ENCODE data around the gene TAS2R30. TPM values are rescaled to one million over a fixed set of nuclear protein-coding genes. Genes with fewer than 3 reads are reported as not detected.

The TAS2R30 gene
- not detected for polyA plus RNA-seq (ENCODE audit: low read depth in 6 of 6)

- no peaks in the 10 kb centered on the region for H3K9me3 Mint-ChIP-seq
- DNase-seq: no peak
- no peak for ATAC-seq (ENCODE audit: low read depth in 2 of 2)
- no peaks in the 10 kb centered on the region for H3K27me3 Mint-ChIP-seq
- H3K27ac Mint-ChIP-seq: peak within 1 kb of the TSS in 1 of 6 donors; percentile 2
- no peak within 1 kb of the TSS for H3K4me3 Mint-ChIP-seq
- peaks cover 9 to 29% (median 25%) of the 10 kb centered on the region in 3 donors for H3K4me1 Mint-ChIP-seq
- peaks cover 0 to 23% of the 10 kb centered on the region in 2 donors for H3K36me3 Mint-ChIP-seq
Observed at GRCh38 chr12:11134305-11134704, at the start of gene TAS2R30. Gene TAS2R30, minus strand, starts transcription at chr12:11134644. Its CDS starts 400 bp downstream, at chr12:11134244.

- no peaks in the 10 kb centered on the region for H3K36me3 Mint-ChIP-seq
- no peaks in the 10 kb centered on the region for H3K9me3 Mint-ChIP-seq
- H3K27ac Mint-ChIP-seq: no peak overlapping the region
- no peak for ATAC-seq (ENCODE audit: low read depth in 2 of 2)
- no peak overlapping the region for H3K4me3 Mint-ChIP-seq
- no peaks in the 10 kb centered on the region for H3K27me3 Mint-ChIP-seq
- no peaks in the 10 kb centered on the region for H3K4me1 Mint-ChIP-seq
- no peak for DNase-seq
Observed at GRCh38 chr12:11183011-11183410, 48.6 kb upstream of the TAS2R30 start.

GRCh38 chr12:11182529-11182928 is 48.1 kb upstream of the TAS2R30 start:
- no peak for DNase-seq
- no peak for ATAC-seq (ENCODE audit: low read depth in 2 of 2)
- H3K4me1 Mint-ChIP-seq: no peaks in the 10 kb centered on the region
- no peak overlapping the region for H3K4me3 Mint-ChIP-seq
- H3K9me3 Mint-ChIP-seq: no peaks in the 10 kb centered on the region
- H3K27ac Mint-ChIP-seq: no peak overlapping the region
- no peaks in the 10 kb centered on the region for H3K36me3 Mint-ChIP-seq
- H3K27me3 Mint-ChIP-seq: no peaks in the 10 kb centered on the region

GRCh38 chr12:11178250-11178649 is 43.8 kb upstream of the TAS2R30 start:
- ATAC-seq (ENCODE audit: low read depth in 2 of 2) (no peak), DNase-seq (no peak)
- H3K4me3 Mint-ChIP-seq: no peak overlapping the region
- peaks cover 0 to 5% of the 10 kb centered on the region in 2 donors for H3K36me3 Mint-ChIP-seq
- no peaks in the 10 kb centered on the region for H3K27me3 Mint-ChIP-seq
- H3K9me3 Mint-ChIP-seq: no peaks in the 10 kb centered on the region
- H3K27ac Mint-ChIP-seq: no peak overlapping the region
- H3K4me1 Mint-ChIP-seq: peaks cover 4 to 15% (median 4%) of the 10 kb centered on the region in 3 donors

GRCh38 chr12:11174022-11174421 is 39.6 kb upstream of the TAS2R30 start:
- Mint-ChIP-seq H3K27ac (no peak overlapping the region), H3K9me3 (no peaks in the 10 kb centered on the region), H3K4me1 (peaks cover 31 to 50% (median 36%) of the 10 kb centered on the region in 3 donors), H3K4me3 (no peak overlapping the region), H3K36me3 (peaks cover 5 to 7% of the 10 kb centered on the region in 2 donors), H3K27me3 (no peaks in the 10 kb centered on the region)
- DNase-seq (no peak), ATAC-seq (ENCODE audit: low read depth in 2 of 2) (no peak)

GRCh38 chr12:11171969-11172675 is 37.7 kb upstream of the TAS2R30 start:
- H3K36me3 Mint-ChIP-seq: peaks cover 5 to 14% of the 10 kb centered on the region in 2 donors
- H3K27ac Mint-ChIP-seq: peak overlapping the region; percentile 97 to 100 (median 98)
- DNase-seq (no peak), ATAC-seq (ENCODE audit: low read depth in 2 of 2) (no peak)
- H3K9me3 Mint-ChIP-seq: no peaks in the 10 kb centered on the region
- peak overlapping the region; percentile 94 to 100 (median 99) for H3K4me3 Mint-ChIP-seq
- no peaks in the 10 kb centered on the region for H3K27me3 Mint-ChIP-seq
- peaks cover 39 to 68% (median 42%) of the 10 kb centered on the region in 3 donors for H3K4me1 Mint-ChIP-seq

GRCh38 chr12:11171145-11171968 is 36.9 kb upstream of the TAS2R30 start, which contains the start of gene SMIM10L1:
Gene SMIM10L1, plus strand, starts transcription at chr12:11171194. Its CDS starts 163 bp downstream, at chr12:11171357.
- Mint-ChIP-seq H3K27me3 (no peaks in the 10 kb centered on the region), H3K36me3 (peaks cover 5 to 14% of the 10 kb centered on the region in 2 donors), H3K4me1 (peaks cover 39 to 71% (median 42%) of the 10 kb centered on the region in 3 donors), H3K27ac (peak within 1 kb of the TSS; percentile 97 to 100 (median 98)), H3K4me3 (peak within 1 kb of the TSS; percentile 94 to 100 (median 99)), H3K9me3 (no peaks in the 10 kb centered on the region)
- peak; percentile 81 for DNase-seq
- ATAC-seq (ENCODE audit: low read depth in 2 of 2): peak; percentile 91 to 92

GRCh38 chr12:11170810-11171144 is 36.3 kb upstream of the TAS2R30 start:
- H3K9me3 Mint-ChIP-seq: no peaks in the 10 kb centered on the region
- no peak for ATAC-seq (ENCODE audit: low read depth in 2 of 2)
- H3K27me3 Mint-ChIP-seq: no peaks in the 10 kb centered on the region
- peaks cover 44 to 72% (median 47%) of the 10 kb centered on the region in 3 donors for H3K4me1 Mint-ChIP-seq
- H3K27ac Mint-ChIP-seq: peak overlapping the region in 5 of 6 donors; percentile 85 to 98 (median 98)
- peak overlapping the region; percentile 94 to 100 (median 99) for H3K4me3 Mint-ChIP-seq
- peaks cover 5 to 20% of the 10 kb centered on the region in 2 donors for H3K36me3 Mint-ChIP-seq
- no peak for DNase-seq

- Mint-ChIP-seq H3K4me1 (peaks cover 37 to 76% (median 47%) of the 10 kb centered on the region in 3 donors), H3K27me3 (no peaks in the 10 kb centered on the region), H3K27ac (peak overlapping the region in 1 of 6 donors; percentile 76), H3K36me3 (peaks cover 5 to 25% of the 10 kb centered on the region in 2 donors), H3K9me3 (no peaks in the 10 kb centered on the region), H3K4me3 (peak overlapping the region in 1 of 8 donors; percentile 51)
- no peak for ATAC-seq (ENCODE audit: low read depth in 2 of 2)
- no peak for DNase-seq
Observed at GRCh38 chr12:11166300-11166699, 31.9 kb upstream of the TAS2R30 start.

- ATAC-seq (ENCODE audit: low read depth in 2 of 2) (no peak), DNase-seq (no peak)
- Mint-ChIP-seq H3K4me1 (peaks cover 26 to 74% (median 41%) of the 10 kb centered on the region in 3 donors), H3K9me3 (no peaks in the 10 kb centered on the region), H3K36me3 (peaks cover 11 to 26% of the 10 kb centered on the region in 2 donors), H3K4me3 (no peak overlapping the region), H3K27me3 (no peaks in the 10 kb centered on the region), H3K27ac (peak overlapping the region in 1 of 6 donors; percentile 22)
Observed at GRCh38 chr12:11164384-11164783, 29.9 kb upstream of the TAS2R30 start.

- H3K4me1 Mint-ChIP-seq: peaks cover 18 to 60% (median 34%) of the 10 kb centered on the region in 3 donors
Observed at GRCh38 chr12:11162502-11162901, 28.1 kb upstream of the TAS2R30 start.

GRCh38 chr12:11158885-11159444 is 24.5 kb upstream of the TAS2R30 start:
- peaks cover 19 to 27% of the 10 kb centered on the region in 2 donors for H3K36me3 Mint-ChIP-seq
- H3K4me3 Mint-ChIP-seq: no peak overlapping the region
- H3K9me3 Mint-ChIP-seq: peaks cover 4 to 22% (median 11%) of the 10 kb centered on the region in 7 donors
- no peaks in the 10 kb centered on the region for H3K27me3 Mint-ChIP-seq
- peaks cover 4 to 35% (median 22%) of the 10 kb centered on the region in 3 donors for H3K4me1 Mint-ChIP-seq
- peak overlapping the region in 1 of 6 donors; percentile 22 for H3K27ac Mint-ChIP-seq
- ATAC-seq (ENCODE audit: low read depth in 2 of 2) (no peak), DNase-seq (no peak)

More at GRCh38 chr12:11162502-11162901, 28.1 kb upstream of the TAS2R30 start:
- ATAC-seq (ENCODE audit: low read depth in 2 of 2) (no peak), DNase-seq (no peak)
- no peaks in the 10 kb centered on the region for H3K27me3 Mint-ChIP-seq
- no peaks in the 10 kb centered on the region for H3K9me3 Mint-ChIP-seq
- no peak overlapping the region for H3K27ac Mint-ChIP-seq
- H3K36me3 Mint-ChIP-seq: peaks cover 11 to 19% of the 10 kb centered on the region in 2 donors
- peak overlapping the region in 1 of 8 donors; percentile 21 for H3K4me3 Mint-ChIP-seq

- Mint-ChIP-seq H3K4me3 (no peak overlapping the region), H3K36me3 (peaks cover 16 to 18% of the 10 kb centered on the region in 2 donors), H3K27ac (peak overlapping the region in 1 of 6 donors; percentile 36), H3K9me3 (peaks cover 4 to 22% (median 11%) of the 10 kb centered on the region in 7 donors), H3K27me3 (no peaks in the 10 kb centered on the region), H3K4me1 (peaks cover 7 to 17% (median 12%) of the 10 kb centered on the region in 3 donors)
- no peak for DNase-seq
- ATAC-seq (ENCODE audit: low read depth in 2 of 2): no peak
Observed at GRCh38 chr12:11154400-11154925, 20.0 kb upstream of the TAS2R30 start.
